ENCODE measurements around the gene INTS4.
"Not testable (repeated sequence)": the region's sequence is repeated elsewhere in the genome, so short reads cannot be mapped to it uniquely, and the experiment has no call there.

INTS4 gene

GRCh38 chr11:77943296-77943695 is 51.2 kb downstream of the INTS4 start:
- DNase-seq (ENCODE audit: low spot score) = not testable (repeated sequence)

- DNase-seq (ENCODE audit: low spot score) = not testable (repeated sequence)
Observed at GRCh38 chr11:77942465-77942864, 52.0 kb downstream of the INTS4 start.

GRCh38 chr11:77933596-77933995 is 60.9 kb downstream of the INTS4 start:
- not testable (repeated sequence) for DNase-seq (ENCODE audit: low spot score)

GRCh38 chr11:77930334-77931208 is 63.9 kb downstream of the INTS4 start:
- DNase-seq (ENCODE audit: low spot score) = not testable (repeated sequence)

- DNase-seq (ENCODE audit: low spot score) = not testable (repeated sequence)
Observed at GRCh38 chr11:77917713-77918112, 76.8 kb downstream of the INTS4 start.

GRCh38 chr11:77914307-77914791 is 80.1 kb downstream of the INTS4 start:
- not testable (repeated sequence) for DNase-seq (ENCODE audit: low spot score)

GRCh38 chr11:77913608-77914306 is 80.7 kb downstream of the INTS4 start:
- not testable (repeated sequence) for DNase-seq (ENCODE audit: low spot score)

GRCh38 chr11:77910828-77911227 is 83.6 kb downstream of the INTS4 start:
- not testable (repeated sequence) for DNase-seq (ENCODE audit: low spot score)

- no peak for DNase-seq (ENCODE audit: low spot score)
Observed at GRCh38 chr11:77909277-77909676, 85.2 kb downstream of the INTS4 start.

GRCh38 chr11:77908835-77909234 is 85.6 kb downstream of the INTS4 start:
- no peak for DNase-seq (ENCODE audit: low spot score)

GRCh38 chr11:77894949-77895348 is 99.5 kb downstream of the INTS4 start:
- not testable (repeated sequence) for DNase-seq (ENCODE audit: low spot score)

GRCh38 chr11:77891703-77892102 is 102.8 kb downstream of the INTS4 start:
- DNase-seq (ENCODE audit: low spot score) = not testable (repeated sequence)

GRCh38 chr11:77891256-77891655 is 103.2 kb downstream of the INTS4 start:
- not testable (repeated sequence) for DNase-seq (ENCODE audit: low spot score)

- not testable (repeated sequence) for DNase-seq (ENCODE audit: low spot score)
Observed at GRCh38 chr11:77890619-77891056, 103.8 kb downstream of the INTS4 start.

GRCh38 chr11:77890100-77890614 is 104.3 kb downstream of the INTS4 start:
- DNase-seq (ENCODE audit: low spot score) = not testable (repeated sequence)

- not testable (repeated sequence) for DNase-seq (ENCODE audit: low spot score)
Observed at GRCh38 chr11:77889045-77889444, 105.4 kb downstream of the INTS4 start.

- no peak for DNase-seq (ENCODE audit: low spot score)
Observed at GRCh38 chr11:77886401-77886800, 108.1 kb downstream of the INTS4 start.

- no peak for DNase-seq (ENCODE audit: low spot score)
Observed at GRCh38 chr11:77884829-77885190, 109.7 kb downstream of the INTS4 start.

- no peak for DNase-seq (ENCODE audit: low spot score)
Observed at GRCh38 chr11:77884186-77884828, 110.2 kb downstream of the INTS4 start.

GRCh38 chr11:77883775-77884174 is 110.7 kb downstream of the INTS4 start:
- no peak for DNase-seq (ENCODE audit: low spot score)

GRCh38 chr11:77882396-77882795 is 112.1 kb downstream of the INTS4 start:
- no peak for DNase-seq (ENCODE audit: low spot score)

GRCh38 chr11:77879218-77879617 is 115.2 kb downstream of the INTS4 start:
- no peak for DNase-seq (ENCODE audit: low spot score)

Measured in CD4-positive, alpha-beta T cell treated with Interleukin-6 at 100 ng/mL for 8 hours (primary cell).